CD4-positive, alpha-beta T cell treated with Interleukin-6 at 100 ng/mL for 8 hours (primary cell): ENCODE measurements around the gene DHRS3.

Experiments
- DNase-seq: peaks from one replicate; pipeline ENCODE4 v3.0.0-alpha.2; 2020; ENCODE audit warnings: mixed read lengths, low spot score

DHRS3 gene

DNA sequence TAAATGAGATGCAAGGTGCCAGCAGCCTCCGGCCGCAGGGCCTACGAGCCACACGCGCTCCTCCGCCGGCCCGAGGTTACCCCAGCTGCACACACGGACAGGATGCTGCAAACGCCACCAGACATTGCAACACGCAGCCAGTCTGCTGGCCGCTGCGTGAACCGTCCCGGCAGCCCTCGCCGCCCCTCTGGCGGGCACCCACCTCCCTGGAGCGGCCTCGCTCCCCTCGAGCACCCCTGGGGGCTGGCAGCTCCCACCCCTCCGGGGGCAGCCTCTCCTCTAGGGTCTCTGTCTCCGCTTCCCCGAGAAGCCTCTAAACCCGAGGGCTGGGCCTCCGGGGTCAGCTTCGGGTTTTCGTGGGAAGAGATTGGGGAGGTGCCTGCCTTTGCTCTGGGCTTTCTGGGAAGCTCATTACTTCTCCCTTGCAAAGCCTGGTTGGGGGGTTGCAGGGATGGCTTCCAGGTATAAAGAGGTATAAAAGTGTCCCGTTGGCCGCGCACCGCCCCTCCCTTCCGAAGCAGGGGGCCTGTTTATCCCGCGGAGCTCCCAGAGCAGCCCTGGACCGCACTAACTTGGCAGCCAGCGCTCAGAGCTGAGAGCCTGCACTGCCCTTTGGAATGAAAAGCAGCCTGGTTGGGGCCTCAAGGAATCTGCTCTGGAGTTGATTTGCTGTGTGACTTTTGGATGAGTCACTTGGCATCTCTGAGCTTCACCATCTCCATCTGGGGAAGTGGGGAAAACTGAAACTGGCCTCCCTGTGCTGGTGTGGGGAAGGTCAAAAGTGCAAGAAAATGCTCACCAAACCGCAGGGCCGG lies 21.8 kb downstream of the DHRS3 start:
- no peak for DNase-seq

DNA sequence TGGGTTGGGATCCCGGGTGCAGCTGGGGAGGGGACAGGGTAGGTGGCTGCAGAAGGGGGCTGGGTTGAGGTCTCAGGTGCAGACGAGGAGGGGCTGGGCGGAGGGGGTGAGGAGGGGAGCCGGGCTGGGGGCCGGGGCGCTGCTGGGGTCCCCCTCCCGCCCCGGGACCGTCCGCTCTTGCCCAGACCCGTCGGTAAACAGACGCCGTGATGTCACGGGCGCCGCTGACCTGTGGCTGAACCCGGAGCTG lies 22.3 kb downstream of the DHRS3 start:
- no peak for DNase-seq

GRCh38 chr1:12594966-12595756 lies 22.8 kb downstream of the DHRS3 start:
- DNase-seq = peak; percentile 12

GRCh38 chr1:12594490-12594889 lies 23.5 kb downstream of the DHRS3 start:
- no peak for DNase-seq

DNA sequence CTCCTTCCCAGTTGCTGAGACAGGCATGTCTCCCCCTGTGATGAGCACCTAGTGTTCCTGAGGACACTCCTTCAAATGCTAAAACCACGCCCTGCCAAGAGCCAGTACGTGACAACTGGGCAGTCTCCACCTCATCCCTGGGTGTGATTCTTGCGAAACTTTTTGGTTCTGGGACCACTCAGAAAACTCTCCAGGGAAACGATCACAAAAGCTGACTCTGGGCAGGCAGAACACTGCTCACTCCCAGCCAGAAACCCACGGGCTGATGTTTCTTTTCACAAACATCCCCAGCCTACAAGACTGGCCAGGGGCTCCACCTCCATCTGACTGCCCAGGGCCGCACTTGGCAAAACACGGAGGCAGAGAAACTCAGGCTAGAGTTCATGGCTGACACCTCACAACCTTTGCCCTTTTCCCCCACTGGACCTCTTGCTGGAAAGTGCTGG lies 24.4 kb downstream of the DHRS3 start:
- no peak for DNase-seq

- no peak for DNase-seq
These were observed 25.5 kb downstream of the DHRS3 start for GRCh38 chr1:12592496-12592895.

- no peak for DNase-seq
These were observed 26.6 kb downstream of the DHRS3 start for GRCh38 chr1:12591267-12591938.

GRCh38 chr1:12588695-12589094 lies 29.3 kb downstream of the DHRS3 start:
- no peak for DNase-seq

- DNase-seq = no peak
These were observed 29.9 kb downstream of the DHRS3 start for GRCh38 chr1:12587981-12588640.

- no peak for DNase-seq
These were observed 31.8 kb downstream of the DHRS3 start for GRCh38 chr1:12585951-12586942.

DNA sequence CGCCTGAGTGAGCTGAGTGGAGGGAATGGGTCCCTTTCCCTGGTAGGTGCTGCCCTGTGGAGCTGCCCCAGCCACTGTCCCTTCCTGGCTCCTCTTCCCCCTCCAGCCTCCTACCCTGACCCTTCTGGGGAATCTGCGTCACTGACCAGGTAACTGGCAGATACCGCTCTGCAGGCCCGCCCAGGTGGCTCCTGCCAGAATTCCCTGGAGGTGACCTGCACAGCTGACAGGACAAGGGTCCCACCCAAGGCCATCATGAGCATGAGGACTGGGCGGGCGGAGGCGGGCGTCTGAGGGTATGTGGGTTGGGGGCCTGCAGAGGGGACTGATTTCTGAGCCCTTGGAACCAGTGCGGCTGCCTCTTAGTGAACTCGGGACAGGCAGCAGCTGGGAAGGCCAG lies 32.5 kb downstream of the DHRS3 start:
- no peak for DNase-seq

DNA sequence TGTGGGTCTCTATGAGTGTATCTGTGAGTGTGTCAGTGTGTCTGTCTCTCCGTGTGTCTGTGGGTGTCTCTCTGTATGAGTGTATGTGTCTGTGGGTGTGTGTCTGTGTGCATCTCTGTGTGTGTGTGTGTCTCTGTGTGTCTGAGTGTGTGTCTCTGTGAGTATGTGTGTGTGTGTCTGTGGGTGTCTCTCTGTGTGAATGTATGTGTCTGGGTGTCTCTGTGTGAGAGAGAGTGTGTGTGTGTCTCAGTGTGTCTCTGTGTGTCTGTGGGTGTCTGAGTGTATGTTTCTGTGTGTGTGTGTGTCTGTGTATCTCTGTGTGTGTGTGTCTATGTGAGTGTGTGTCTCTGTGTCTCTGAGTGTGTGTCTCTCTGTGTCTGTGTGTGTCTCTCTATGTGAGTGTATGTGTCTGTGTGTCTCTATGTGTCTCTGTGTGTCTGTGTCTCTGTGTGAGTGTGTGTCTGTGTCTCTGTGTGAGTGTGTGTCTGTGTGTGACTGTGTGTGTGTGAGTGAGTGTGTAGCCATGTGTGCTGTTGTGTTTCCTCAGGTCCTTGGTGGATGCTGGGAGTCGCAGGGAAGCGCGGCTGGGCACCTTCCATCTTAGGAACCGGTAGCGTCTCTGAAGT lies 33.0 kb downstream of the DHRS3 start:
- no peak for DNase-seq

DNA sequence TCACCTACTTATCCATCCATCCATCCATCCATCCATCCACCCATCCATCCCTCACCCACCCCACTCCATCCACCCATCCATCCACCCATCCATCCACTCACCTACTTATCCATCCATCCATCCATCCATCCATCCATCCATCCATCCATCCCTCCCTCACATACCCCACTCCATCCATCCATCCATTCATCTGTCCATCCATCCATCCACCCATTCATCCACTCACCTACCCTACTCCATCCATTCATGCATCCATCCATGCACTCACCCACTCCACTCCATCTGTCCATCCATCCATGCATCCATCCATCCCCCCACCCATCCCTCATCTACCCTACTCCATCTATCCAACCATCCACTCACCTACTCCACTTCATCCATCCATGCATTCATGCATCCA lies 34.5 kb downstream of the DHRS3 start:
- DNase-seq = no peak

DNA sequence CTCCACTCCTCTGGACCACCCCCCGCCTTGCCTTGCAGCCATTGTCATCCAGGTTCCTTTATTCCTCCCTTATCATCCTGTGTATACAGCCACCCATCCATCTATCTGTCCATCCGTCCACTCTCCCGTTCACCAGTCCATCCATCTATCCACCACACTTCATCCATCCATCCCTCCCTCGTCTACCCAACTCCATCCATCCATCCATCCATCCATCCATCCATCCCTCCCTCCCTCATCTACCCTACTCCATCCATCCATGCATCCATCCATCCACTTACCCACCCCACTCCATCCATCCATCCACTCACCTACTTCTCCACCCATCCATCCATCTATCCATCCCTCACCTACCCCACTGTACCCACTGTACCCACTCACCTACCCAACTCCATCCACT lies 35.4 kb downstream of the DHRS3 start:
- no peak for DNase-seq

DNA sequence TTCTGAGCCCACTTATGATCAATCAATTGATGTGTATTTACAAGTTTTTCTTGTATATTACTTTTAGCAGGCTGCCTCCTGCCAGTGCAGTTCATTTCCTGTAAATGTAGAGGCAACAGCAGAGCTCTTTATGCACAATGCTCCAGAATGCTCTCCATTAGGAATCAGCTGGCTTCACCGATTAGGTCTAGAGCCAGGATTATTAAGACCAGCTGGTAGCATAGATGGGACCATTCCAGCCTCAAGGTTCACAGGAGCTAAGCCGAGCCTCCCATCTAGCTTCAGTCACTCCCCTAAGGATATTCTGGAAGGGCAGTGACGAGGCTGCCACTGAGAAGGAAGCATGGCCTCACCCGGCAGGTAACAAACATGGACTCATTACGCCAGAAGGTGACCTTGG lies 36.8 kb downstream of the DHRS3 start:
- no peak for DNase-seq

DNA sequence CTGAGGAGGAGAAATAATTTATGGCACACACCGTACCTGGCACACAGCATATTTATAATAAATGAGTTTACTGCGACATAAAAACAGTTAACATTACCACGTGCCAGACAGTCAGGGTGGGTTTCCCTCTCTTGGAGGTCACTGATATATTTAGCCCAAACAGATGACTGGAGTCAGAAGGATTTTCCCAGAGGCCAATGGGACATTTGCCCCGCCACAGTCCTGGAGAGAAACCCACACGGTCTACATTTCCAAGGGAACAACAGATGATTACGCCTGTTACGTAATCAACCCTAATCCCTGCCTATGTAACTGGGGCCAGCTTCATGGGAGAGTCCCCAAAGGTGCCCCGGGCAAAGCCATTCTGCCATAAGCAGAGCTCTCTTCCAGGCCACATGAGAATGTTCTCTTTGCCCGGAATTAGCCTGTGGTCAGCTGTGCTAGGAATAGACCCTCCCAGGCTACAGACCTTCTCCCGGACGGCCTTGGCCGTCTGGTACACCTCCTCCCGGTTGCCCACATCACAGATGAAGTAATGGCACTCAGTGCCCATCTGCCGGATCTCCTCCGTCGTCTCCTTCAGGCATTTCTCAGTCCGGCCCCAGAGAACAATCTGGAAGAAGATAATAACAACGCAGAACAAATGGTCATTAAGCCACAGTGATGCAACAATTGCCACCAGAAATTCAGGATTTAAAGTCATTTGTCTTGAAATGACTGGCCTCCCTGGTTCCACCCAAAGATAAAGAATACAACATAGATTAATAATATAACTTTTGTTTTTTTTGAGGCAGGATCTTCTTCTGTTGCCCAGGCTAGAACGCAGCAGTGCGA lies 37.7 kb downstream of the DHRS3 start:
- DNase-seq = no peak

- no peak for DNase-seq
These were observed 39.1 kb downstream of the DHRS3 start for GRCh38 chr1:12578860-12579422.

DNA sequence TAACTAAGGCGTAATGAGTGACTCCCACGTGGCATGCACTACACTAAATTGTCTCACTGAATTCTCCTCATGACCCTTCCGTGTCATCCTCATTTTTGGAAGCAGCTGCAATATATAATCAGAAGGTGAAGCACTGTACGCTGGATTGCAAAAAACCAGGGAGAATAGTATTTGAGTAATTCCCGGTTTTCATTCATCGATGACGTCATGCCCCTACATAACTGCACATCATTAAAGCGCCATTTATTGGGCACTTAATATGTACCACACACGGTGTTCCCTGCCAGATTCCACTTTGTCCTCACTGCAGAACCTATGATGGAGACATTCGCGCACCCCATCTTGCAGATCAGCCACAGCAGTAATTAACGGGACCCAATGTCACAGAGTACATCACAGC lies 41.0 kb downstream of the DHRS3 start:
- no peak for DNase-seq

DNA sequence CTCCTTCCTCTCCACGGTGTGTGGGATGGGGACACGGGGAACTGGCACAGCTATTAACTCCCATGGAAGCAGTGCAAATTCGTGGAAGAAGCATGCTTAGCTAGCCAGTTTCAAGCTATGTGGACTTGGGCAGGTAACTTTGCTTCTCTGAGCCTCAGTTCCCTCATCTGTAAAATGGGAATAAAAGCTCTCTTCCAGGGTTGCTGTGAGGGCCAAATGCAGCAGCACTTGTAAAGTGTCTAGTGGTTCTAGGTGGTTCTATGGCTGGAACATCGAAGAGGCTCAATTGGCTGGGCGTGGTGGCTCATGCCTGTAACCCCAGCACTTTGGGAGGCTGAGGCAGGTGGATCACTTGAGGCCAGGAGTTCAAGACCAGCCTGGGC lies 43.3 kb downstream of the DHRS3 start:
- no peak for DNase-seq
